AG04449 (cell line): ENCODE measurements around the gene PLEKHM1.

Experiments used
- CTCF ChIA-PET: fragments of 350-600 bp; formaldehyde crosslinking; extraction: SDS; loops from one replicate; lab custom pipeline; 2021; ENCODE audit warnings: antibody characterized with exemption; lab: Yijun Ruan, JAX
- POLR2A ChIA-PET: fragments of 400-600, 350-600 bp; formaldehyde crosslinking; extraction: SDS; loops from one replicate; lab custom pipeline; 2020; ENCODE audit warnings: antibody characterized with exemption, inconsistent platforms; lab: Yijun Ruan, JAX
- DNase-seq: peaks from one replicate; pipeline ENCODE4 v3.0.0-alpha.2; 2010; ENCODE audit warnings: low read depth, low spot score
- H3K4me3 ChIP-seq: 2 replicates; pipeline ENCODE4 v1.5.1; 2011; ENCODE audit warnings: low read depth, mild to moderate bottlenecking, control low read depth, low read length
- TF ChIP-seq, protein P1 (sequence below): IDR thresholded peaks from one replicate; pipeline ENCODE4 v1.5.1; 2011; ENCODE audit warnings: mild to moderate bottlenecking, moderate library complexity, low read length, control low read depth, inconsistent platforms; ENCODE audit not compliant: insufficient read depth; ENCODE audit errors: missing control alignments

PLEKHM1 gene

DNA sequence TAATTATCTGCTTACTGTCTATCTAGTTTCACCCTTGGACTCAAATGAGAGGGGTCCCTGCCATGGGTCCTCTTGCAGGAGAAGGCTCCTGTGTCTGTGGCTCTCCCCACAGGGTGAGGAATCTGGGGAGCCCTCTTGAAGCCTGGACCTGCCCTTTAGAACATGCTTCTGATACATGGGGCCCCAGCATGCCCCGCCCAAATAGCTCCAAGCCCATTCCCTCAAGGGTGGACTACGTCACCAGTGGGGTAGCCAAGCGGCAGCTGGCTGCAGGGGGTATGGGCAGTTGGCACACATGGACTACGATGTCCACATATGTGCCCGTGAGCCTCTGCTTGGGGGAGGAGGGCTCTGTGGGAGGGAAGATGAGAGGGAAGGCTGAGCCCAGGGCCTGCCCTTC lies 97.1 kb downstream of the PLEKHM1 start:
- ChIA-PET CTCF (interaction anchor here (0.8 to 19.3 kb wide), 24 partner anchors 8 to 456 kb away, joined by 3 to 828 read pairs (median 6); partner anchors contain the start of genes ACBD4 and MAP3K14), POLR2A (no interaction called here)
- DNase-seq = no peak
- TF ChIP-seq, protein P1, sequence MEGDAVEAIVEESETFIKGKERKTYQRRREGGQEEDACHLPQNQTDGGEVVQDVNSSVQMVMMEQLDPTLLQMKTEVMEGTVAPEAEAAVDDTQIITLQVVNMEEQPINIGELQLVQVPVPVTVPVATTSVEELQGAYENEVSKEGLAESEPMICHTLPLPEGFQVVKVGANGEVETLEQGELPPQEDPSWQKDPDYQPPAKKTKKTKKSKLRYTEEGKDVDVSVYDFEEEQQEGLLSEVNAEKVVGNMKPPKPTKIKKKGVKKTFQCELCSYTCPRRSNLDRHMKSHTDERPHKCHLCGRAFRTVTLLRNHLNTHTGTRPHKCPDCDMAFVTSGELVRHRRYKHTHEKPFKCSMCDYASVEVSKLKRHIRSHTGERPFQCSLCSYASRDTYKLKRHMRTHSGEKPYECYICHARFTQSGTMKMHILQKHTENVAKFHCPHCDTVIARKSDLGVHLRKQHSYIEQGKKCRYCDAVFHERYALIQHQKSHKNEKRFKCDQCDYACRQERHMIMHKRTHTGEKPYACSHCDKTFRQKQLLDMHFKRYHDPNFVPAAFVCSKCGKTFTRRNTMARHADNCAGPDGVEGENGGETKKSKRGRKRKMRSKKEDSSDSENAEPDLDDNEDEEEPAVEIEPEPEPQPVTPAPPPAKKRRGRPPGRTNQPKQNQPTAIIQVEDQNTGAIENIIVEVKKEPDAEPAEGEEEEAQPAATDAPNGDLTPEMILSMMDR = no peak
- no peak overlapping the region for H3K4me3 ChIP-seq

DNA sequence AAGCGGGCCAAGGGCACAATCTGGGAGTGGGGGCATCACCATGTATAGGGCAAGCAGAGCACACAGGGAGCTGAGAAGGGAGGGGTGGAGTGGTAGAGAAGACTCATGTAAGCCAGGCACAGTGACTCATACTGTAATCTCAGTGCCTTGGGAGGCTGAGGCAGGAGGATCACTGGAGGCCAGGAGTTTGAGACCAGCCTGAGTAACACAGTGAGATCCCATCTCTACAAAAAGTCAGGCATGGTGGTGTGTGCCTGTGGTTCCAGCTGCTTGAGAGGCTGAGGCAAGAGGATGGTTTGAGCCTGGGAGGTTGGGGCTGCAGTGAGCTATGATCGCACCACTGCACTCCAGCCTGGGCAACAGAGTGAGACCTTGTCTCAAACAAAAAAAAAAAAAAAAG lies 98.6 kb downstream of the PLEKHM1 start:
- POLR2A ChIA-PET = no interaction called here
- CTCF ChIA-PET = interaction anchor here (0.9 to 19.3 kb wide), 10 partner anchors 8 to 256 kb away, joined by 3 to 828 read pairs (median 6); partner anchors contain the start of gene ACBD4
- no peak overlapping the region for H3K4me3 ChIP-seq
- DNase-seq = no peak
- TF ChIP-seq, protein P1 = no peak

DNA sequence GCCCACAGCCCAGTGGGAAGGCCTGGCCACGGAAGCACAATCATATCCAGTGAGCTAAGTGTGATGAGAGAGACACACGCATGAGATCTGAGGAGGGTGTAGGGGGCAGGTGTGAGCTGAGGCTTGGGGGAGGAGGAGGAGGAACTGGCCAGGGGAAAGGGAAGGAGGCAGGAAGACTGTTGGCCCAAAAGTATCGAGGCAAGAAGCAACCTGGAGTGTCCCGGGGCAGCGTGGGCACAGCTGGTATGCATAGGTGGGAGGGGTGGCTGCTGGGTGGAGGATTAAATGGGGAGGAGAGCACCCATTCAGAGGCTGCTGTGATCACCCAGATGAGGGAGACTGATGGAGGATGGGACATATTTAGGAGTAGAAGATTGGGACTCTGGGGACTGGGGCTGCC lies 99.2 kb downstream of the PLEKHM1 start:
- H3K4me3 ChIP-seq = no peak overlapping the region
- CTCF ChIA-PET = interaction anchor here (0.9 to 19.3 kb wide), 6 partner anchors 10 to 173 kb away, joined by 3 to 828 read pairs (median 23); no protein-coding TSS in a partner anchor
- POLR2A ChIA-PET = no interaction called here
- no peak for DNase-seq
- TF ChIP-seq, protein P1 = no peak

DNA sequence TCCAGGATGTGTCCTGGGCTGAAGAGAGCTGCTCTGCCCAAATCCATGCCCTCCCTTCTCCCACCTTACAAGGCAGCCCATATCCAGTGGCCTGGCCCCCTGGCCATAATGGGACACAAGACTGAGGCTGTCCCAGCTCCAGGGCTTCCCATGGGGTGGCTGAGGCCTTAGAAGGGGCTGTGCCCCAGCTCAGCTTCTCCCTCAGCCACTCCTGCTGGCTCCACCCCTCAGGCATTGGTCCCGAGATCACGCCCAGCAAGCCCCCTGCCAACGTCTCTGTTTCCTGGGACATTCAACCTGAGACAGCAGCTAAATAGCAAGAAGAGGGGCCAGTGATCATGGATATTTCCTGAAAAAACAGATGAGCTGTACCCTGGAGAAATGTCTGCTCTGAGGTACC lies 101.2 kb downstream of the PLEKHM1 start:
- CTCF ChIA-PET = interaction anchor here (0.9 to 19.3 kb wide), 11 partner anchors 8 to 443 kb away, joined by 3 to 828 read pairs (median 4); partner anchors contain the start of genes ACBD4 and FMNL1
- no peak overlapping the region for H3K4me3 ChIP-seq
- TF ChIP-seq, protein P1 = no peak
- no peak for DNase-seq
- POLR2A ChIA-PET = no interaction called here

DNA sequence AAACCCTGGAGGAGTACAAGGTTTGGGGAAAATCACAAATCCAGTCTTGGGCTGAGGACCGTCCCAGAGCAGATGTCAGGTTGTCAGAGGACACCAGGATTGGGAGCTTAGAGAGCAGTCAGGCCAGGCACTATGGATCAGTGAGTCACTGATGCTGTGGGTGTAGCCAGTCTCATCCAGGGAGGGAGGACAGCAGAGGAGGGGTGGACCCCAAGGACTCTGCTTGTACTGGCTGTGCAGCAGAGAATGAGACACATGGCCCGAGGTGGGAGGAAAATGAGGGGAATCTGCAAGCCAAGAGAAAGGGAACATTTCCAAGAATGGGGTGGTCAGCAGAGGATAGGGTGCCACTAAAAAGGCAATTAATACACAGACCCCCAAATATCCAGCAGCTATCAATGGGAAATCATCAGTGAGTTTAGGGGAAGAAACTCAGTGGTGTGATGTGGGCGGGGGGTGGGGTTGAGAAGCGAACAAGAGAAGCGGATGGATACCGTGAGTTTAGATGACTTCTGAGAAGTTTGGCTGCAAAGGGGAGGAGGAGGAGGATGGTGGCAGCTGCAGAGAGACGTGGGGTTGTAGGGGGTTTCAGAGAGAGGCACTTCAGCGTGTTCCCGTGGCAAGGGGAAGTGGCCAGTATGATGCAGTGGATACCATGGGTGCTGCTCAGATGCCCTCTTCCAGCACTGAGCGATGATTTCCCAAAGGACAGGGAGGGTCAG lies 101.8 kb downstream of the PLEKHM1 start:
- ChIA-PET POLR2A (no interaction called here), CTCF (interaction anchor here (0.9 to 19.3 kb wide), 14 partner anchors 9 to 443 kb away, joined by 3 to 828 read pairs (median 9); partner anchors contain the start of genes FMNL1 and MAP3K14)
- DNase-seq = no peak
- no peak overlapping the region for H3K4me3 ChIP-seq
- TF ChIP-seq, protein P1 = no peak

DNA sequence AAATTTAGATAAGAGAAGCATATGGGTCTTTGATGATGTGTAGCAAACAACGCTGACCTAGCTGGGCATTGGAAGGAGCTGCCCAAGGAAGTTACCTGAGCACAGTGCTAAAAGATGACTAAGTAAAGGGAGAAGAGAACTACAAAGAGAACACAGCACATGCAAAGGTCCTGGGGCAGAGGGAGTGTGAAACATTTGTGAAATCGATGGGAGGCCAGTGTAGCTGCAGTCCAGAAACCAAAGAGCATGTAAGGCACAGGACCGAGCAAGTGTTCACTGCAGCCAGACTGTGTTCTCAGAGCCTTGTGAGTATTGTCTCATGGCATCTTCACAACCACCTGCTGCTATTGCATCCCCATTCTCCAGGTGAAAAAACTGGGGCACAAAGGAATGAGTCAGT lies 102.8 kb downstream of the PLEKHM1 start:
- POLR2A ChIA-PET = no interaction called here
- TF ChIP-seq, protein P1 = no peak
- CTCF ChIA-PET = interaction anchor here (1.3 to 19.3 kb wide), 9 partner anchors 10 to 169 kb away, joined by 4 to 828 read pairs (median 20); partner anchors contain the start of genes FMNL1 and MAP3K14
- no peak overlapping the region for H3K4me3 ChIP-seq
- no peak for DNase-seq
